ACC112 (cell line): Measurements from ENCODE around the gene MFAP5.

Experiments used
- H2AFZ ChIP-seq: fragments of 200-600 bp; sonication (generic); one replicate; pipeline ENCODE4 v1.6.0; 2017; ENCODE audit warnings: antibody characterized with exemption, low read length; ENCODE audit not compliant: unreplicated experiment
- H3K27ac ChIP-seq: fragments of 200-600 bp; sonication (generic); 2 replicates; pipeline ENCODE4 v1.5.1; 2014; ENCODE audit warnings: low read depth, mild to moderate bottlenecking, antibody characterized with exemption, low read length, moderate library complexity
- H3K27me3 ChIP-seq: fragments of 200-600 bp; sonication (generic); 2 replicates; pipeline ENCODE4 v1.6.1; 2014; ENCODE audit warnings: mild to moderate bottlenecking, antibody characterized with exemption, low read length, moderate library complexity, mixed read lengths; ENCODE audit not compliant: insufficient read depth
- H3K36me3 ChIP-seq: fragments of 200-600 bp; sonication (generic); 2 replicates; pipeline ENCODE4 v1.6.1; 2016; ENCODE audit warnings: mild to moderate bottlenecking, antibody characterized with exemption, low read length, moderate library complexity, mixed read lengths; ENCODE audit not compliant: insufficient read depth
- H3K4me1 ChIP-seq: fragments of 200-600 bp; sonication (generic); one replicate; pipeline ENCODE4 v1.6.1; 2016; ENCODE audit warnings: low read length, mixed read lengths; ENCODE audit not compliant: insufficient read depth, unreplicated experiment, control insufficient read depth
- H3K4me3 ChIP-seq: fragments of 200-600 bp; sonication (generic); 2 replicates; pipeline ENCODE4 v1.5.1; 2014; ENCODE audit warnings: mild to moderate bottlenecking, low read depth, low read length
- H3K79me2 ChIP-seq: fragments of 200-600 bp; sonication (generic); one replicate; pipeline ENCODE4 v1.6.0; 2016; ENCODE audit warnings: low read length; ENCODE audit not compliant: control insufficient read depth, unreplicated experiment, insufficient read depth

The MFAP5 gene, protein sequence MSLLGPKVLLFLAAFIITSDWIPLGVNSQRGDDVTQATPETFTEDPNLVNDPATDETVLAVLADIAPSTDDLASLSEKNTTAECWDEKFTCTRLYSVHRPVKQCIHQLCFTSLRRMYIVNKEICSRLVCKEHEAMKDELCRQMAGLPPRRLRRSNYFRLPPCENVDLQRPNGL

GRCh38 chr12:8662593-8662992 is at the start of gene MFAP5:
Gene MFAP5 (minus strand): TSS chr12:8662826. CDS start chr12:8662104, 722 bp downstream.
- Histone ChIP-seq H3K4me3 (no peak within 1 kb of the TSS), H3K4me1 (no peaks in the 10 kb centered on the region), H3K79me2 (no peaks in the 10 kb centered on the region), H3K27me3 (no peaks in the 10 kb centered on the region), H3K27ac (no peak within 1 kb of the TSS), H3K36me3 (no peaks in the 10 kb centered on the region), H2AFZ (peak within 1 kb of the TSS; percentile 65)

DNA sequence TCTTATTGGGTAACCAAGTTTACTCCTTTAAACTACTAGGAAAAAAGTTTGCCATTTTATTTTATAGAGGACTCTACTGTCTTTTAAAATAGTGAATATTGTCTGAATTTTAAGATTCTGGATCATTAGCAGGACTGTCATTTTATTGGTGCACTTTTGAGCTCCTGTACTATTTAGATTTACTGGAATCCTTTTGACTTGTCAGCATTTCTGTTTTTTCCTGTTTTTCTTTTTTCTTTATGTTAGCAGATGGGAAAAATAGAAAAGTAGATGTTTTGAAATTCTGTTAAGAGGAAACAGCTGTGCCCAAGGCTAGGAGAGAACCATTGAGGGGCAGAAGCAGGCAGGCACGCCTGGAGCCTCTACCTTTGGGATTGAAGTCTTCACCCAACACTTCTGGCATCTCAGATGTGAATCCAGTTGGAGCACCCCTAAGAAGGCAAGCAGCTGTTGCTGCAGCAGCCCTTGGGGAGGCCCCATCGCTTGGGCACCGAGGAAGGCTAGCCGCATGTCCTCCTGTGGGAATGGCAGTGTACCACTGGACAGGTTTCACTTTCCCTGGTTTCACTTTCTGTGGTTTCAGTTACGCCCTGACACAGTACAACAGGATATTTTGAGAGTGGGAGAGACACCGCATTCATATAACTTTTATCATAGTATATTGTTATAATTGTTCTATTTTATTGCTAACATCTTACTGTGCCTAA is 46.7 kb upstream of the MFAP5 start:
- Histone ChIP-seq H3K27me3 (no peaks in the 10 kb centered on the region), H3K36me3 (peaks cover 3% of the 10 kb centered on the region; the same call in 1 of the 2 replicates), H3K4me1 (peaks cover 17% of the 10 kb centered on the region), H3K79me2 (peaks cover 39% of the 10 kb centered on the region), H2AFZ (peak overlapping the region; percentile 73), H3K27ac (peak overlapping the region; percentile 39), H3K4me3 (peak overlapping the region; percentile 84)

- Histone ChIP-seq H3K79me2 (peaks cover 47% of the 10 kb centered on the region), H3K36me3 (peaks cover 3% of the 10 kb centered on the region; the same call in 1 of the 2 replicates), H2AFZ (no peak overlapping the region), H3K27ac (no peak overlapping the region), H3K27me3 (no peaks in the 10 kb centered on the region), H3K4me1 (peaks cover 7% of the 10 kb centered on the region), H3K4me3 (no peak overlapping the region)
Observed at GRCh38 chr12:8702159-8702558, 39.5 kb upstream of the MFAP5 start.

GRCh38 chr12:8701046-8701660 is 38.5 kb upstream of the MFAP5 start:
- Histone ChIP-seq H2AFZ (no peak overlapping the region), H3K36me3 (no peaks in the 10 kb centered on the region), H3K27me3 (no peaks in the 10 kb centered on the region), H3K4me1 (peaks cover 7% of the 10 kb centered on the region), H3K79me2 (peaks cover 45% of the 10 kb centered on the region), H3K4me3 (no peak overlapping the region), H3K27ac (no peak overlapping the region)

DNA sequence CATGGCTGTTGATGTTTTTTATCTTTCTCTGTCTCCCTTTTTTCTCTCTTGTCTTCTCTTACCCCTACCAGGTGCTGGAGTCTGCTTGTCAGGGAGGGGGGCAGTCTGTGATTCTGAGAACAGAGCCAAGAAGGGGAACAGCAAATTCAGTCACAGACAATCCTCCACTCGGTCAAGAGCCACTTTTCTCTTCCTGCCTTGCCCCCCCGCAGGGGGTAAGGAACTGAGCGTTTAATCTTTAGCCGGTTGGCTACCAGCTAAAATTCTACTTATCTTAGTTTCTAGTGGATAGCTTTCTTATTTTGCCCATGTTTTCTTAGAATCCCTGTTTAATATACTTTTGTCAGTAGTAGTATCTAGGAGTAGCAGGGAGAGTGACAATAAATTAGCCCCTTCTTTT is 37.1 kb upstream of the MFAP5 start:
- H3K27ac ChIP-seq, result no peak overlapping the region
- H3K79me2 ChIP-seq, result peaks cover 42% of the 10 kb centered on the region
- peaks cover 7% of the 10 kb centered on the region for H3K4me1 ChIP-seq
- no peaks in the 10 kb centered on the region for H3K27me3 ChIP-seq
- peak overlapping the region; percentile 82; the same call in 1 of the 2 replicates for H3K4me3 ChIP-seq
- no peaks in the 10 kb centered on the region for H3K36me3 ChIP-seq
- H2AFZ ChIP-seq, result no peak overlapping the region

GRCh38 chr12:8698879-8699278 is 36.3 kb upstream of the MFAP5 start:
- H3K79me2 ChIP-seq, result peaks cover 42% of the 10 kb centered on the region
- H3K4me3 ChIP-seq, result peak overlapping the region; percentile 82
- H3K4me1 ChIP-seq, result peaks cover 7% of the 10 kb centered on the region
- H3K27ac ChIP-seq, result peak overlapping the region; percentile 62; the same call in 1 of the 2 replicates
- H3K36me3 ChIP-seq, result no peaks in the 10 kb centered on the region
- peak overlapping the region; percentile 90 for H2AFZ ChIP-seq
- H3K27me3 ChIP-seq, result no peaks in the 10 kb centered on the region

GRCh38 chr12:8698132-8698851 is 35.7 kb upstream of the MFAP5 start:
- Histone ChIP-seq H3K4me3 (peak overlapping the region; percentile 82), H3K79me2 (peaks cover 37% of the 10 kb centered on the region), H2AFZ (peak overlapping the region; percentile 90), H3K27ac (peak overlapping the region; percentile 62; the same call in 1 of the 2 replicates), H3K4me1 (peaks cover 7% of the 10 kb centered on the region), H3K27me3 (no peaks in the 10 kb centered on the region), H3K36me3 (no peaks in the 10 kb centered on the region)

GRCh38 chr12:8697476-8698131 is 35.0 kb upstream of the MFAP5 start, which contains the start of gene RIMKLB:
Gene RIMKLB (plus strand): TSS chr12:8697991. CDS start chr12:8713867, 15,876 bp downstream.
- H3K4me3 ChIP-seq, result peak within 1 kb of the TSS; percentile 82
- no peaks in the 10 kb centered on the region for H3K27me3 ChIP-seq
- peaks cover 32% of the 10 kb centered on the region for H3K79me2 ChIP-seq
- no peaks in the 10 kb centered on the region for H3K36me3 ChIP-seq
- peak within 1 kb of the TSS; percentile 62; the same call in 1 of the 2 replicates for H3K27ac ChIP-seq
- H2AFZ ChIP-seq, result peak within 1 kb of the TSS; percentile 90
- H3K4me1 ChIP-seq, result peaks cover 8% of the 10 kb centered on the region

GRCh38 chr12:8697120-8697475 is 34.5 kb upstream of the MFAP5 start:
- Histone ChIP-seq H3K79me2 (peaks cover 27% of the 10 kb centered on the region), H3K27me3 (no peaks in the 10 kb centered on the region), H3K4me3 (peak overlapping the region; percentile 82), H3K4me1 (peaks cover 11% of the 10 kb centered on the region), H3K36me3 (no peaks in the 10 kb centered on the region), H2AFZ (peak overlapping the region; percentile 62), H3K27ac (peak overlapping the region; percentile 31; the same call in 1 of the 2 replicates)
